NCI-H2227 treated with DMSO at 0.1 percent for 48 hours (cell line): Measurements from ENCODE around the gene CELF2.
"Not testable (repeated sequence)": the region's sequence is repeated elsewhere in the genome, so short reads cannot be mapped to it uniquely, and the experiment has no call there.

Experiments
- DNase-seq: peaks from one replicate; lab custom pipeline; 2025; lab: John Stamatoyannopoulos, UW

Gene CELF2

DNA sequence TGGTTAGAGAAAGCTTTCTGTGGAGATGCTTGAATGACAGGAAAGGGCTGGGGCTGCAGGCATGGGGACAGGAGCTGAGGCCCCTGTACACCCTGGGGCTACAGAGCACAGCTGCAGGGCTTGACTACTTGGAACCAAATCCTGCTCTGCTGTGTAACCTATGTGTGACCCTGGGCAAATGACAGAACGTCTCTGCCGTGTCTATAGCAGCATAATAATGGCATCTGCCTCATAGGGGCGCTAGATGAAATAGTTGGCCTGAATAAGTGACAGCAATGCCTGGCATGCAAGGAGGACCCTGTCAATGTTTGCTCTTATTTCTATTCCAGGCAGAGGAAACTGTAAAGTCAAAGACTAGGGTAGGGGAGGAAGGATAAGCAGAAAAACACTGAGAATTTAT is 339.8 kb downstream of the CELF2 start:
- DNase-seq, result no peak

- DNase-seq, result no peak
Measured at GRCh38 chr10:11358011-11358410, 340.3 kb downstream of the CELF2 start.

DNA sequence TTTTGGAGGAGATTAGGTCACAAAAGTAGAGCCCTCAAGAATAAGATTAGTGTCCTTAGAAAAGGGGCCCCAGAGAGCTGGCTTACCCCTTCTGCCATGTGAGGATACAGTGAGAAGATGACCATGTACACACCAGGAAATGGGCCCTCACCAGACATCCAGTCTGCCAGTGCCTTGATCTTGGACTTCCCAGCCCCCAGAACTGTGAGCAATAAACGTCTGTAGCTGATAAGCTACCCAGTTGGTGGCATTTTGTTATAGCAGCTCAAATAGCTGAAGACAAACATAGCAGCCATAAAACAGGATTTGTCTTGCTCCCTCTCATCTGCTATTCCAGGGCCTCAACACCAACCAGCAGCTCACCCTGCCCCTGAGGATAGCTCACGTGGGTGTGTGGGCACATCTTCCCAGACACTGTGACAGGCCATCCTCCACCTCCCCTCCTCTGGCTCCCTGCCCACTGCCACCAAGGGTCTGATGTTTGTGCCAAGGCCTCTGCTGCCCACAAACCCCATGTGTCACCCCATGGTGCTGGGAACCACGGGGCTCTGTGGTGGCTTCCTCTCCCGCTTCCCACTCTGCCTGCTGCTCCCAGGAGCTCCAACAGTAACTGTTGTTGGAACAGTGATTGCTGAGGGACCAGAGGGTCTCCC is 341.4 kb downstream of the CELF2 start:
- no peak for DNase-seq

- no peak for DNase-seq
Measured at GRCh38 chr10:11359869-11360268, 342.2 kb downstream of the CELF2 start.

DNA sequence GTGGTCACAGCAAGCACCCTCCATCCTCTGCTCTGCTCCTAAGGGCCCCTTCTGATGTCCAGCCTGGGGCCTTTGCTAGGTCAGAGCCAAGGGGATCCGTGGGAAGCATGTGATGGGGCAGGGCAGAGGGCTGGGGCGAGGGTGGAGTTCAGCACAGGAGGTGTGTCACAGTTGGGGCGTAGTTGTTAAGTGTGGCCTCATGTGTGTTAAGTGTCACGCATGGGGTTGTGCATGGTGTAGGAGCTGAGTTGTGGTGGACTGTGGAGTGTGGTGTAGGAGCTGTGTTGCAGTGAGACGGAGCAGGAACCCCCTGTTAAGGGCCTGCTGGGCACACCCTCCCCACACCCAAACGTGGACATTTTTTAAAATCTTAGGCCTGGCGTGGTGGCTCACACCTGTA is 345.8 kb downstream of the CELF2 start:
- DNase-seq, result no peak

DNA sequence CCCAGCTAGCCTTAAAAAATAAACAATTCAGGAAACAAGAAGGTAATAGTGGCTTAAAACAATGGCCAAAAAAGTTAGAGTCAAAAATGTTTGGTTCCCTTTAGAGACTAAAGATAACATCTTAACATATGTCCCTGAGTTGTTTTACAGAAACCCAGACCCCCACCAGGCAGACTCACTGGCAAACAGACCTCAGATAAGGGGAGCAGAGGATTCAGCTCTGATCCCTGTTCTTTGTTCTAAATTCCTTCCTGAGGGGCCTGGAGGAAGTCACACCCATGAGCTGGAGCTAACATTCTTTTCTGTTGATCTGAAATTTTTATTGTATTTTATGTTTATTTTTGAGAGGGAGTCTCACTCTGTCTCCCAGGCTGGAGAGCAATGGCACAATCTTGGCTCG is 346.6 kb downstream of the CELF2 start:
- no peak for DNase-seq

DNA sequence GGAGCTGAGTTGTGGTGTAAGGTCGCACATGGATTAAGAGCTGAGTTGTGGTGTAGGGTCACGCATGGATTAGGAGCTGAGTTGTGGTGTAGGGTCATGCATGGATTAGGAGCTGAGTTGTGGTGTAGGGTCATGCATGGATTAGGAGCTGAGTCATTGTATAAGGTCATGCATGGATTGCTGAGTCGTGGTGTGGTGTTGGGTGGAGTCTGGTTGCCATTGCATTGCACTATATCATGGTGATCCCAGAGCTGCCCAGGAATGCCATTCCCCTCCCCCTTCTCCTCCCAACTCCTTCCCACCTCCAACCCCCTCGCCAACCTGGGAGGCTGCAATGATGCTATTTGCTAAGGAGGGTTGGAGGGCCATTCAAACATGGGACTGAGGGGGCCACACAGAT is 349.2 kb downstream of the CELF2 start:
- not testable (repeated sequence) for DNase-seq

GRCh38 chr10:11367505-11367904 is 349.8 kb downstream of the CELF2 start:
- no peak for DNase-seq

GRCh38 chr10:11373717-11374171 is 356.1 kb downstream of the CELF2 start:
- DNase-seq, result no peak

- no peak for DNase-seq
Measured at GRCh38 chr10:11377267-11377666, 359.6 kb downstream of the CELF2 start.

DNA sequence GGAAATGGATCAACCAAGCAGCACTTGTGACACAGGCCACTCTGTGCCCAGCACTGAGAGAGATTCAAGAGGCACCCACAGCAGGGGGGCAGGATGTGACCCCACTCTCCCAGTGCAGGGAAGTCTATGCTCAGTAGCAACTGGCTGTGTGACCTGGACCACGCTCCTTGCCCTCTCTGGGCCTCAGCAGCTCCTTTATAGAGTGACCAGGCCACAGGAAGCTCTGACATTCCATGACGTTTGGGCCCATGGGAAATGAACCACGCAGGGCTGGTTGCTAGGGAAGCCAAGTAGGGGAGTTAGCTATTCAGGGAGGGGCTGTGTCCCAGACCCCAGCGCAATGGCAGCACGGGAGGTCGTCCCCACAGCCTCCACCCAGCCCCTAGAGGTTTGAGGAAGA is 361.2 kb downstream of the CELF2 start:
- DNase-seq, result no peak

DNA sequence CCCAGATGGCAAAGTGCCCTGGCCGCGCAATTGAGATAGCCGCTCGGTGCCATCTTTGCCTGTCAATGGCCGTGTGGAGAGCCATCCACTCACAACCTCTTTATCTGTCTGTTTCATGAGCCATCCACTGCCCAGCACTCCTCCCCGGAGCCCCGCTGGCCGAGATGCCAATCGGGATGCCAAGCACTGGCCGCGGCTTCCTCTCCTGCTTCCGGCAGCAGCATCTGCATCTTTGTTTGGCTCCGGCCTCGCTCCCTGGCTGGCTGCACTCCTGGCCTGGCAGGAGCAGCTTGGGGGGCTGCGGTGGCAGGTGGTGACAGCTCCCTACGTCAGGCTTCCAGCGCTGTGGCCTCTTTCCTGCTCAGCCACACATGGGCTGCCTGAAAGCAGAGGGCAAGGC is 362.1 kb downstream of the CELF2 start:
- DNase-seq, result no peak

DNA sequence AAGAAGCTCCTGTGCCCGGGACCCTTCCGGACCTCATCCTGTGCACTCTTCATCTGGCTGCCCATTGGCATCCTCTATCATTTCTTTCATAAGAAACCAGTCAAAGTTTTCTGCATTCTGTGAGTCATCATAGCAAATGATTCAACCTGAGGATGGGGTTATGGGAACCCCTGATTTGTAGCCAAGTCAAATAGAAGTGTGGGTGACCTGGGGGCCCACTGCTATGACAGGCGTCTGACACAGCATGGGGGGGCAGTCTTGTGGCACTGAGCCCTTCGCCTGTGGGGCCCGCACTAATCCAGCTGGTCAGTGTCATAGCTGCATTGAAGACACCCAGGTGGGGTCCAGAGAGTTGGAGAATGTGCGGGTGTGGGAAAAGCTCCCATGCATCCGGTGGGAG is 363.4 kb downstream of the CELF2 start:
- no peak for DNase-seq

GRCh38 chr10:11381511-11381910 is 363.8 kb downstream of the CELF2 start:
- no peak for DNase-seq

DNA sequence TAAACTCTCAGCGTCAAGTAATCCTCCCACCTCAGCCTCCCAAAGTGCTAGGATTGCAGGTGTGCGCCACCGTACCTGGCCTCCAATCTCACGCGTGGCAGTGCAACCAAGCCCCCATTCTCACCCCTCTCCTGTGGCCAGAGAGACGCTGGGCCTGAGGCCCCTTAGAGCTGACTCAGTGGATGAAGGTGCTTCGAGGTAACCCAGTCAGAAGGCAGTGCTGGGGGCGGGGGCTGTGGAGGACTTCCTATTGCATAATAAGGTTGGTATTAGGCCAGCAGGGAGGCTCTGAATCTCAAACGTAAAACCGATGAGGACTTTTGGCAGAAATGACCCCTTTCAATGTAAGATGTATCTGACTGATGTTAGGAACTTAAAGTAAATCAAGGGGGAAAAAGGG is 364.5 kb downstream of the CELF2 start:
- no peak for DNase-seq

DNA sequence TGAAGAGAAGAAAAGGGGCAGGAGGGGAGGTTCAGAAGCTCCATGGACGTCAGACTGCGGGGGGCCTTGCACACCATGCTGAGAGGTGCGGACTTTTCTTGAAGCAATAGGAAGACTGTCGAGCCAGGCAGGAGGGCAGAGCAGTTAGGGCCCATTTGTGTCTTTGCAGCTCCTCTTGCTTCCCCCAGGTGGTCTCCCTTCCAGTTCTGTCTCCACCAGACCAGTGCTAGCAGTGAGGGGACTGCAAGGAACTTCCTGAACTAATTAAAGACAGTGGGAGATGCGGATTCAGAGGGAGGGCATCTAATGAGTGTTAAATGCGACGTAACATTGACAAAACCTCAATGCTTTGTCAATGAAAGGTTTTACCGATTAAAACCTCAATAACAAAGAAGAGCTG is 368.4 kb downstream of the CELF2 start:
- no peak for DNase-seq
